HepG2 (cell line): Measurements from ENCODE around the gene ARID1A. TPM values are rescaled to one million over a fixed set of nuclear protein-coding genes. Genes with fewer than 3 reads are reported as not detected.

ENCODE experiments used
- BCL6 ChIP-seq: IDR thresholded peaks from 2 replicates; pipeline ENCODE4 v1.6.1; 2016; ENCODE audit warnings: missing genetic modification reagents, missing compliant biosample characterization
- FOXO1 ChIP-seq: sonication (generic); formaldehyde crosslinking; IDR thresholded peaks from 2 replicates; pipeline ENCODE4 v1.4.0; 2020; ENCODE audit warnings: missing genetic modification reagents
- FOXO4 ChIP-seq: sonication (generic); formaldehyde crosslinking; conservative IDR thresholded peaks from 2 replicates; pipeline ENCODE4 v1.8.1; 2023; ENCODE audit warnings: missing genetic modification reagents
- NCOA2 ChIP-seq: sonication (generic); formaldehyde crosslinking; IDR thresholded peaks from 2 replicates; pipeline ENCODE4 v1.8.0; 2022; ENCODE audit warnings: inconsistent platforms
- NFAT5 ChIP-seq: sonication (generic); formaldehyde crosslinking; IDR thresholded peaks from 2 replicates; pipeline ENCODE4 v1.4.0; 2020; ENCODE audit warnings: missing genetic modification reagents
- PRDM10 ChIP-seq: sonication (generic); formaldehyde crosslinking; IDR thresholded peaks from 2 replicates; pipeline ENCODE4 v1.4.0; 2020; ENCODE audit warnings: low read depth, missing genetic modification reagents
- PREB ChIP-seq: sonication (generic); formaldehyde crosslinking; IDR thresholded peaks from 2 replicates; pipeline ENCODE4 v1.4.0; 2020; ENCODE audit warnings: missing genetic modification reagents
- RARG ChIP-seq: sonication (generic); formaldehyde crosslinking; IDR thresholded peaks from 2 replicates; pipeline ENCODE4 v1.4.0; 2020; ENCODE audit warnings: low read depth, mild to moderate bottlenecking, missing genetic modification reagents
- SP1 ChIP-seq, 2 experiments: fragments of 450-650 bp in 1 of 2; sonication (generic) in 1 of 2; formaldehyde crosslinking in 1 of 2; IDR thresholded peaks; 2 replicates each; pipeline versions ENCODE4 v1.4.0 to v1.6.1; 2016 to 2020; ENCODE audit warnings: missing genetic modification reagents in 1 of 2
- ZNF12 ChIP-seq: sonication (generic); formaldehyde crosslinking; IDR thresholded peaks from 2 replicates; pipeline ENCODE4 v1.5.0; 2020; ENCODE audit warnings: missing genetic modification reagents
- ZNF121 ChIP-seq: sonication (generic); formaldehyde crosslinking; IDR thresholded peaks from 2 replicates; pipeline ENCODE4 v1.5.0; 2020; ENCODE audit warnings: mild to moderate bottlenecking, missing genetic modification reagents
- ZNF30 ChIP-seq: sonication (generic); formaldehyde crosslinking; IDR thresholded peaks from 2 replicates; pipeline ENCODE4 v1.5.0; 2020; ENCODE audit warnings: mild to moderate bottlenecking, missing genetic modification reagents
- ZNF350 ChIP-seq: sonication (generic); formaldehyde crosslinking; IDR thresholded peaks from 2 replicates; pipeline ENCODE4 v1.4.0; 2020; ENCODE audit warnings: mild to moderate bottlenecking, low read depth, missing genetic modification reagents, borderline replicate concordance
- ZNF367 ChIP-seq: sonication (generic); formaldehyde crosslinking; IDR thresholded peaks from 2 replicates; pipeline ENCODE4 v1.4.0; 2020; ENCODE audit warnings: missing genetic modification reagents, borderline replicate concordance
- ZNF510 ChIP-seq: sonication (generic); formaldehyde crosslinking; IDR thresholded peaks from 2 replicates; pipeline ENCODE4 v1.4.0; 2020; ENCODE audit warnings: low read depth, mild to moderate bottlenecking, missing genetic modification reagents
- ZNF547 ChIP-seq: sonication (generic); formaldehyde crosslinking; IDR thresholded peaks from 2 replicates; pipeline ENCODE4 v1.5.1; 2020; ENCODE audit warnings: mild to moderate bottlenecking, missing genetic modification reagents
- polyA plus RNA-seq, 8 experiments: library from polyadenylated mRNA; depleted of rRNA in 3 of 8; stranded (reverse) in 7 of 8; unstranded in 1 of 8; fragments of >200 nt; fragmentation: Illumina TruSeq in 4 of 8; extraction: Trizol in 4 of 8; gene quantifications; 2 replicates each; pipeline versions ENCODE4 v1.2.1 to v1.2.3, GENCODE V29; 2011 to 2016; ENCODE audit warnings: low read depth in 4 of 8, missing spikeins in 1 of 8, mixed read lengths in 1 of 8; ENCODE audit not compliant: insufficient read depth in 1 of 8
- total RNA-seq, 5 experiments: library from RNA; depleted of rRNA; stranded (reverse); fragments of >200 nt; fragmentation: Illumina TruSeq; extraction: Trizol; gene quantifications; 2 replicates each; pipeline ENCODE4 v1.2.3, GENCODE V29; 2016; ENCODE audit warnings: low read depth in 1 of 5

Gene ARID1A
- total and polyA plus RNA-seq, 2 of the 13 experiments (the other 11 are each of a cell fraction or from before 2014, with no cell fraction given), result 11.9 to 15.9 TPM

GRCh38 chr1:26786437-26787380 is 90.9 kb downstream of the ARID1A start (continued):
- TF ChIP-seq FOXO4 (CRISPR knock-in tag) (no peak), ZNF12 (CRISPR knock-in tag) (no peak), FOXO1 (CRISPR knock-in tag) (no peak), BCL6 (peak; percentile 40; the same call in 1 of the 2 replicates), ZNF367 (CRISPR knock-in tag) (no peak), ZNF547 (CRISPR knock-in tag) (no peak), ZNF30 (CRISPR knock-in tag) (no peak), PREB (CRISPR knock-in tag) (no peak), NFAT5 (CRISPR knock-in tag) (no peak), PRDM10 (CRISPR knock-in tag) (no peak), ZNF350 (no peak; the same call in 1 of the 2 replicates), NCOA2 (CRISPR knock-in tag) (peak; percentile 20; the same call in 1 of the 2 replicates), ZNF121 (CRISPR knock-in tag) (no peak), RARG (CRISPR knock-in tag) (no peak), ZNF510 (CRISPR knock-in tag) (no peak), SP1 (IDR thresholded peaks at IDR 0.05) (no peak), SP1 (CRISPR knock-in tag; IDR thresholded peaks at IDR 0.05) (peak; percentile 33; the same call in 1 of the 2 replicates)
